Common myeloid progenitor, CD34-positive (primary cell): ENCODE results near the gene IL2RA.
A peak's percentile ranks its signal among the peaks of the same experiment; 100 is the strongest.

Experiments
- CTCF ChIA-PET: fragments of 350-600 bp; sonication (Branson Sonifier 250); formaldehyde crosslinking; loops from one replicate; lab custom pipeline; 2021; ENCODE audit warnings: antibody characterized with exemption; lab: Charles Lee
- POLR2A ChIA-PET: fragments of 350-600 bp; sonication (Branson Sonifier 250); formaldehyde crosslinking; loops from one replicate; lab custom pipeline; 2021; ENCODE audit warnings: antibody characterized with exemption; lab: Charles Lee
- DNase-seq, 3 donors: peaks; one replicate each; pipeline versions ENCODE4 v3.0.0 to v3.0.0-alpha.2; 2013
- H3K27ac ChIP-seq, 2 experiments: 1 replicate in 1 of 2; 2 replicates in 1 of 2; pipeline ENCODE4 v1.7.0; 2013; ENCODE audit warnings: inconsistent platforms in 2 of 2, low read length in 2 of 2, mild to moderate bottlenecking in 2 of 2, low read depth in 1 of 2, moderate library complexity in 1 of 2; ENCODE audit not compliant: severe bottlenecking in 2 of 2, insufficient read depth in 1 of 2, poor library complexity in 1 of 2
- H3K27me3 ChIP-seq, 5 experiments: replicated peaks in 2 of 5; 1 replicate in 3 of 5; 2 replicates in 2 of 5; pipeline versions ENCODE4 v1.6.1 to v1.7.0; 2013; ENCODE audit warnings: low read length in 4 of 5, mild to moderate bottlenecking in 2 of 5, moderate library complexity in 2 of 5, inconsistent platforms in 1 of 5; ENCODE audit not compliant: insufficient read depth in 5 of 5, control insufficient read depth in 4 of 5
- H3K36me3 ChIP-seq, 4 experiments: 1 replicate in 2 of 4; 2 replicates in 2 of 4; pipeline versions ENCODE4 v1.6.1 to v1.7.0; 2013; ENCODE audit warnings: low read length in 3 of 4, control low read depth in 1 of 4, mild to moderate bottlenecking in 1 of 4; ENCODE audit not compliant: control insufficient read depth in 4 of 4, insufficient read depth in 4 of 4
- H3K4me1 ChIP-seq, 4 experiments: 1 replicate in 3 of 4; 2 replicates in 1 of 4; pipeline versions ENCODE4 v1.6.1 to v1.7.1; 2013; ENCODE audit warnings: low read length in 3 of 4, mild to moderate bottlenecking in 3 of 4, control low read depth in 1 of 4, inconsistent platforms in 1 of 4, moderate library complexity in 1 of 4; ENCODE audit not compliant: control insufficient read depth in 4 of 4, insufficient read depth in 4 of 4; ENCODE audit errors: control extremely low read depth in 1 of 4
- H3K4me3 ChIP-seq, 7 experiments: 1 replicate in 4 of 7; 2 replicates in 3 of 7; pipeline versions ENCODE4 v1.5.1 to v1.7.0; 2013; ENCODE audit warnings: mild to moderate bottlenecking in 7 of 7, low read length in 6 of 7, moderate library complexity in 6 of 7, inconsistent platforms in 2 of 7, low read depth in 2 of 7, control low read depth in 1 of 7; ENCODE audit not compliant: insufficient read depth in 4 of 7, control insufficient read depth in 1 of 7; ENCODE audit errors: extremely low read depth in 1 of 7
- H3K9me3 ChIP-seq, 5 experiments: 1 replicate in 4 of 5; 2 replicates in 1 of 5; pipeline versions ENCODE4 v1.6.1 to v1.7.1; 2013; ENCODE audit warnings: low read length in 4 of 5, mild to moderate bottlenecking in 2 of 5, inconsistent platforms in 1 of 5, low read depth in 1 of 5, moderate library complexity in 1 of 5; ENCODE audit not compliant: control insufficient read depth in 4 of 5, insufficient read depth in 2 of 5; ENCODE audit errors: control extremely low read depth in 1 of 5
- WGBS: methylation state at CpG from one replicate; pipeline ENCODE4 v1.1.5; 2013; ENCODE audit not compliant: insufficient coverage; 5-methylcytosine and 5-hydroxymethylcytosine counted together

The IL2RA gene

DNA sequence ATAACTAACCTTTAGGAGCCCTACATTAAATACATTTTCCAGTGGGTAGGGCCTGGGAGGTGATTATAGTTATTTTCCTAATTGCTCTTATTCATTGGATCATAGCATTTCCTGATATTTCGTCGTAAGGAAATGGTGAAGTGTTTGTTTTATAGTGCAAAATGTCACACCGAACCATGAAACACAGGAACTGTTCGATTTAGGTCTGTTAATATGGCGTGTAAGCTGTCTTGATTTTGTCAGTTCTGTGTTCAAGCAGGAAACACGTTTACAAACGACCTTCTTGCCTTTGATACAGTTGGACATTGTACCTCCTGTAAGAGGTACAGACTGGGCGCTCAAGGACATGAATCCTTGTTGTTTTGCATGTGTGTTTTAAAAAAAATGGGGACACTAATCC, 41.4 kb upstream of the IL2RA start:
- H3K9me3 ChIP-seq = no peaks in the 10 kb centered on the region
- no peak overlapping the region for H3K4me3 ChIP-seq
- POLR2A ChIA-PET = no interaction called here
- H3K27me3 ChIP-seq = no peaks in the 10 kb centered on the region
- CTCF ChIA-PET = no interaction called here
- no peak overlapping the region for H3K27ac ChIP-seq
- 86% methylated on average over 5 of the region's 8 CpGs for WGBS
- H3K36me3 ChIP-seq = peaks cover 9 to 78% (median 42%) of the 10 kb centered on the region in 4 experiments
- no peak for DNase-seq
- H3K4me1 ChIP-seq = peaks cover 0 to 4% (median 1%) of the 10 kb centered on the region in 4 experiments

DNA sequence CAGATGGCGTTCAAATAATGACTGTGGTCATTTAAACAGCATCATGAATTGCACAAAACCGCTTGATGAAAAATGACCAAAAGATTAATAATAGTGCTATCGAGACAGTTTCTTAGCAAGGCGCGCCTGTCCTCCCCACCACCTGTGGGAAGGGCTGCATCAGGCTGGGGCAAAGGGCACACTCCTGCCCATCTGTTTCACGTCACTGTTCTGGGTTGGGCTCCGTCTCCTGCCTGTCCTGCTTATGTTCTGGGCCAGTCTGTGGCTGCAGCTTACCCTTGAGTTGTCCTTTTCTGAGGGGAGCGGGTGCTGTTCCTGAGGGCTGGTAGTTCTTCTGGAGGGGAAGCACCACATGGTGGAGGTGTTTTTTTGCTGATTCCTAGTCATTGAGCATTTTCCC, 40.0 kb upstream of the IL2RA start:
- POLR2A ChIA-PET = no interaction called here
- WGBS = 98% methylated on average over 5 of the region's 8 CpGs
- Histone ChIP-seq H3K9me3 (no peaks in the 10 kb centered on the region), H3K36me3 (peaks cover 10 to 79% (median 40%) of the 10 kb centered on the region in 4 experiments), H3K27me3 (no peaks in the 10 kb centered on the region), H3K4me3 (no peak overlapping the region), H3K27ac (no peak overlapping the region), H3K4me1 (no peaks in the 10 kb centered on the region)
- CTCF ChIA-PET = no interaction called here
- no peak for DNase-seq

DNA sequence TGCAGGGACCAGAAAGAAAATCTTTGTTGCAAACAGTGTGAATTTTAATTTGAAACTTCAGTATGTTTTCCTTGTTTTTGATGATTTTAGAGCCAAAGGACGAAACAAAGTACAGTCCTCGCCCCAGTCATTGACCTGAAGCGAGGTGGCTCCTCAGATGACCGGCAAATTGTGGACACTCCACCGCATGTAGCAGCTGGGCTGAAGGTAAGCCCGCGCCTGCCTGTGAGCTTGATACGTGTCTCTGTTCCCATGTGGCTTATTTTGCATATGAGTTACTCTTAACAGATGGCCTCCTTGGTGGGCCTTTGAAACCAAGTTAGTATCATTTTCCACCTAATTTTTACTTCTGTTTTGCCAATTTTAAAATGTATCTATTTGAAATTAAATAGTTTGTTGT, 39.0 kb upstream of the IL2RA start:
- CTCF ChIA-PET = interaction anchor here (1.0 to 1.9 kb wide), 2 partner anchors 7 to 10 kb away, joined by 3 to 7 read pairs; no protein-coding TSS in a partner anchor
- peaks cover 8 to 72% (median 40%) of the 10 kb centered on the region in 4 experiments for H3K36me3 ChIP-seq

DNA sequence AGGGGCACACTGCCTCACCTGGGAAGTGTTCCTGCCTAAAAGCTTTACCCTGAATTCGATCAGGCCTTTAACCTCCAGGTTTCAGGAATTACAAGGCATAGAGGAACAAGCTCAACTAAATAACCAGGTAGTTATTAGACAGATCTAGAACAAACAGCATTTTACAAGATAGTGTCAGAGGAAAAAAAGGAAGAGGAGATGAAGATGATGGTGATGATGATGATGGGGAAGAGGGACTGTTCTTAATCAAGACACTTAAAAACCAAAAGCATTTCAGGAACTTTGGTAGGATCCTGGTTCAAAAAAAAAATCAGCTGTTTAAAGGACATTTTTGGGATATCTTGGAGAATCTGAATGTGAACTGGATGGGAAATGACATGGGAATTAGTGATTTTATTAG, 38.2 kb upstream of the IL2RA start:
- no peak for DNase-seq
- POLR2A ChIA-PET = interaction anchor here (0.6 kb wide), 1 partner anchor 18 kb away, joined by 3 read pairs; no protein-coding TSS in a partner anchor
- CTCF ChIA-PET = interaction anchor here (1.0 to 1.9 kb wide), 3 partner anchors 8 to 54 kb away, joined by 3 to 7 read pairs (median 3); no protein-coding TSS in a partner anchor

More for the DNA sequence above, 39.0 kb upstream of the IL2RA start:
- WGBS = 97% methylated on average over 7 of the region's 8 CpGs
- POLR2A ChIA-PET = no interaction called here
- Histone ChIP-seq H3K4me1 (no peaks in the 10 kb centered on the region), H3K4me3 (no peak overlapping the region), H3K9me3 (no peaks in the 10 kb centered on the region), H3K27ac (no peak overlapping the region), H3K27me3 (no peaks in the 10 kb centered on the region)
- no peak for DNase-seq

DNA sequence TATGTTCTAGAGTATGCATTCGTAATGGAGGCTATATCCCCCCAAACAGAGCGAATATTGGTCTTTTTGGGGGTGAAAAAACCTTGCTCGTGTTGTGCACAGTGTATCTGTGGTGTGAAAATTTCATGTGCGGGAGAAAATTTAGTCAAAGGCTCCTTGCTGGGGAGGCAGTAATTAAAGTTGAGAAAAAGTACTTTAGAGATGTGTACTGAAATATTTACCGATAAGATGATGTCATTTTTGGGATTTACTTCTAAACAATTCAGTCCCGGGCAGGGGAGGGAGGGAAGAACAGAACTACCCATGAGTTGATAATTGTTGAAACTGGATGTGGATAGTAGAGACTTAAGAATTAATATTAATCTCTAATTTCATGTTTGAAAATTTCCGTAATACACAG, 36.0 kb upstream of the IL2RA start:
- CTCF ChIA-PET = interaction anchor here (2.4 to 3.1 kb wide), 3 partner anchors 11 to 308 kb away, joined by 6 to 10 read pairs (median 8); no protein-coding TSS in a partner anchor
- 98% methylated on average over 5 of the region's 7 CpGs for WGBS
- POLR2A ChIA-PET = no interaction called here

More for the DNA sequence above, 38.2 kb upstream of the IL2RA start:
- Histone ChIP-seq H3K4me1 (peaks cover 0 to 5% (median 2%) of the 10 kb centered on the region in 4 experiments), H3K27ac (no peak overlapping the region), H3K9me3 (no peaks in the 10 kb centered on the region), H3K27me3 (no peaks in the 10 kb centered on the region), H3K36me3 (peaks cover 7 to 64% (median 39%) of the 10 kb centered on the region in 4 experiments), H3K4me3 (no peak overlapping the region)
- WGBS = 100% methylated on average over 1 of the region's 1 CpG

DNA sequence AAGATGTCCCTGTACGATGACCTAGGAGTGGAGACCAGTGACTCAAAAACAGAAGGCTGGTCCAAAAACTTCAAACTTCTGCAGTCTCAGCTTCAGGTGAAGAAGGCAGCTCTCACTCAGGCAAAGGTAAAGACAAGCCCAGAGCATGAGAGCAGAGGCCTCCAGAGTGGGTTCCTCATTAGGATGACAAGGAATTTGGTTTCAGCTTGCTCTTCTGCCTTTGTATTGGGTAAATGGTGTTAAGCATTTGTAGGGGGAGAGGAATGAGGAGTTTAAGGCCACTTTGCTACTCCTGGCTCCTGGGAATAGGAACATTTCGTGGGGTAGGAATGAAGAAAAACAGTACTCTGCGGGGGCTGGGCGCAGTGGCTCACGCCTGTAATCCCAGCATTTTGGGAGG, 34.9 kb upstream of the IL2RA start:
- Histone ChIP-seq H3K27me3 (no peaks in the 10 kb centered on the region), H3K4me1 (peaks cover 5 to 19% (median 14%) of the 10 kb centered on the region in 4 experiments), H3K4me3 (no peak overlapping the region), H3K27ac (no peak overlapping the region), H3K9me3 (no peaks in the 10 kb centered on the region), H3K36me3 (peaks cover 4 to 36% (median 22%) of the 10 kb centered on the region in 4 experiments)
- 94% methylated on average over 5 of the region's 5 CpGs for WGBS
- POLR2A ChIA-PET = no interaction called here
- DNase-seq = no peak
- CTCF ChIA-PET = interaction anchor here (1.2 to 8.0 kb wide), 8 partner anchors 8 to 304 kb away, joined by 4 to 37 read pairs (median 6); partner anchors contain the start of gene PFKFB3

More for the DNA sequence above, 36.0 kb upstream of the IL2RA start:
- H3K4me3 ChIP-seq = no peak overlapping the region
- peaks cover 7 to 47% (median 29%) of the 10 kb centered on the region in 4 experiments for H3K36me3 ChIP-seq
- peaks cover 0 to 8% (median 5%) of the 10 kb centered on the region in 4 experiments for H3K4me1 ChIP-seq
- H3K27me3 ChIP-seq = no peaks in the 10 kb centered on the region
- H3K9me3 ChIP-seq = no peaks in the 10 kb centered on the region
- DNase-seq = no peak
- no peak overlapping the region for H3K27ac ChIP-seq

DNA sequence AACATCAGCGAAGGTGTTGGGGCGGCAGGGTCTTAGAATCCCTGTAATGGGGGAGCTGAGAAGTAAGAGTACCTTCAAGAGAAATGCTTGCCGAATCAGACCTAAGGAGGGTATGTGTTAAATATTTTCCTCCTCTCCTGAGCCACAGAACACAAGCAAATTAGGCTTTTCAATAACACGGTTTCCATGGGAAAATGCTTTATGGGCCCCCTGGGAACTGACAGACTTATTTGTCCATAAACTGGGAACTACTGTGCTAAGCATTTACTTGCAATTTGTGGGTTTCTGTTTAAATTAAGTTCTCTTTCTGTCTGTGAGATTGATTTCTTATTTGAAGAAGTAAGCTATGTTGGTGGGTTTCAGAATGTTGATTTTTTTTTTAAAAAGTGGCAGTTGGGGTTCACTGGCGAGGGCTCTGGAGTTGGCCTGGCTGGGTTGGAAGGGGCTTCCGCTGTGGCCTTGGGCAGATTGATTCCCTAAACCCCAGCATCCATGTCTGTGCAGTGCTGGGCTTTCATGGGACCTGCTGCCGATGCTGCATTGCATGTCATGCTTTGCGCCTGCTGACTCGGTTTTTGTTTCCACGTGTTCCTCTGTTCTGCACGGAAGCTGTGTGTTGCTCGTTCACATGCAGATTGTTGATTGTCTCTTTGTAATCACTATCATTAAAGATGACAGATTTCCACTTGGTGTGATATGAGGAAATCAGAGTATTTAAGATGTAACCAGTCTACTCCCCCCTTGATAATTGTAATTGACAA, 33.8 kb upstream of the IL2RA start:
- DNase-seq = no peak

More for the DNA sequence above, 33.8 kb upstream of the IL2RA start:
- peaks cover 11 to 29% (median 25%) of the 10 kb centered on the region in 4 experiments for H3K4me1 ChIP-seq
- 91% methylated on average over 8 of the region's 12 CpGs for WGBS
- H3K27ac ChIP-seq = peak overlapping the region in 1 of 2 experiments; percentile 43
- H3K36me3 ChIP-seq = peaks cover 4 to 28% (median 16%) of the 10 kb centered on the region in 4 experiments
- H3K9me3 ChIP-seq = no peaks in the 10 kb centered on the region
- CTCF ChIA-PET = interaction anchor here (0.7 to 8.0 kb wide), 10 partner anchors 9 to 305 kb away, joined by 3 to 37 read pairs (median 6); partner anchors contain the start of gene PFKFB3
- H3K27me3 ChIP-seq = no peaks in the 10 kb centered on the region
- no peak overlapping the region for H3K4me3 ChIP-seq
- POLR2A ChIA-PET = interaction anchor here (0.6 kb wide), 1 partner anchor 132 kb away, joined by 3 read pairs; no protein-coding TSS in a partner anchor
